HepG2 (cell line): ENCODE measurements around the gene APBA3. TPM values are rescaled to one million over a fixed set of nuclear protein-coding genes. Genes with fewer than 3 reads are reported as not detected.

Experiments used
- ATAC-seq: fragments of 200-7000 bp; cut with Tn5 transposase; 3 replicates; pipeline ENCODE4 v1.9.1; 2020; ENCODE audit warnings: mild to moderate bottlenecking, moderate library complexity
- BruUV-seq: library from RNA; stranded (reverse); fragments of 400-500 nt; replicated peaks from 2 replicates; lab custom pipeline; 2021; lab: Mats Ljungman, UMichigan
- CTCF ChIA-PET: fragments of 300-600 bp; formaldehyde crosslinking; extraction: SDS; loops from one replicate; lab custom pipeline; 2021; ENCODE audit warnings: low total read pairs, inconsistent platforms, low intra/inter-chr PET ratio; lab: Yijun Ruan, JAX
- POLR2A ChIA-PET: fragments of 350-600 bp; sonication (Branson Sonifier 250); formaldehyde crosslinking; loops from one replicate; lab custom pipeline; 2020; ENCODE audit warnings: antibody characterized with exemption, inconsistent platforms; lab: Yijun Ruan, JAX
- DNase-seq: peaks from one replicate; pipeline ENCODE4 v3.0.0-alpha.2; 2015; ENCODE audit warnings: low spot score
- FAIRE-seq: peaks from 3 replicates; lab custom pipeline; 2011; peaks lifted over from hg19 to GRCh38; lab: Jason Lieb, UNC
- H2AFZ ChIP-seq: one replicate; pipeline ENCODE4 v1.6.1; 2011; ENCODE audit warnings: low read length, inconsistent platforms
- H3K27ac ChIP-seq: fragments of 300-600 bp; 3 replicates; pipeline ENCODE4 v1.8.0; 2011; ENCODE audit warnings: mixed run types, mild to moderate bottlenecking, mixed read lengths, low read length, inconsistent platforms; ENCODE audit not compliant: insufficient read depth; ENCODE audit errors: extremely low read length
- H3K27me3 ChIP-seq, 2 experiments: fragments of 200-600 bp in 1 of 2; 2 replicates in 1 of 2; 3 replicates in 1 of 2; pipeline versions ENCODE4 v1.6.0 to v1.8.0; 2011; ENCODE audit warnings: low read length in 2 of 2, mild to moderate bottlenecking in 2 of 2, moderate library complexity in 2 of 2, inconsistent platforms in 1 of 2; ENCODE audit not compliant: insufficient read depth in 2 of 2, control insufficient read depth in 1 of 2
- H3K36me3 ChIP-seq, 2 experiments: fragments of 200-600 bp in 1 of 2; replicated peaks in 1 of 2; 2 replicates in 1 of 2; 3 replicates in 1 of 2; pipeline versions ENCODE4 v1.5.1 to v1.8.0; 2011; ENCODE audit warnings: low read length in 2 of 2, inconsistent platforms in 1 of 2; ENCODE audit not compliant: insufficient read depth in 2 of 2, control insufficient read depth in 1 of 2
- H3K4me1 ChIP-seq: 2 replicates; pipeline ENCODE4 v1.5.1; 2012; ENCODE audit warnings: low read length, inconsistent platforms; ENCODE audit not compliant: insufficient read depth
- H3K4me2 ChIP-seq: 2 replicates; pipeline ENCODE4 v1.6.0; 2011; ENCODE audit warnings: low read depth, low read length, inconsistent platforms
- H3K4me3 ChIP-seq, 3 experiments: fragments of 200-600 bp in 1 of 3; sonication (generic), shearing (Covaris generic) in 1 of 3; replicated peaks in 1 of 3; 2 replicates each; pipeline ENCODE4 v1.5.1; 2011 to 2016; ENCODE audit warnings: low read length in 3 of 3, inconsistent platforms in 2 of 3, low read depth in 2 of 3, mild to moderate bottlenecking in 2 of 3, control low read depth in 1 of 3, mixed read lengths in 1 of 3; ENCODE audit not compliant: insufficient read depth in 1 of 3
- H3K79me2 ChIP-seq: one replicate; pipeline ENCODE4 v1.6.1; 2011; ENCODE audit warnings: low read length, inconsistent platforms; ENCODE audit not compliant: insufficient read depth
- H3K9ac ChIP-seq: 2 replicates; pipeline ENCODE4 v1.6.0; 2011; ENCODE audit warnings: mild to moderate bottlenecking, low read depth, low read length, inconsistent platforms; ENCODE audit not compliant: insufficient read depth
- H3K9me3 ChIP-seq: 2 replicates; pipeline ENCODE4 v1.5.1; 2012; ENCODE audit warnings: mild to moderate bottlenecking, low read length
- H4K20me1 ChIP-seq: 2 replicates; pipeline ENCODE4 v1.6.0; 2011; ENCODE audit warnings: inconsistent platforms, mild to moderate bottlenecking, low read length, moderate library complexity; ENCODE audit not compliant: insufficient read depth
- ARID5B ChIP-seq: IDR thresholded peaks from 2 replicates; pipeline ENCODE4 v1.4.0; 2020; ENCODE audit warnings: mild to moderate bottlenecking, missing genetic modification reagents
- FOXK1 ChIP-seq: sonication (generic); formaldehyde crosslinking; IDR thresholded peaks from 2 replicates; pipeline ENCODE4 v1.4.0; 2020; ENCODE audit warnings: low read depth, missing genetic modification reagents, borderline replicate concordance
- KDM5A ChIP-seq: fragments of 200-600 bp; sonication (generic); IDR thresholded peaks from 2 replicates; pipeline ENCODE4 v1.7.0; 2018; ENCODE audit warnings: antibody characterized with exemption, mild to moderate bottlenecking, low read length, borderline replicate concordance
- RFX5 ChIP-seq: IDR thresholded peaks from 2 replicates; pipeline ENCODE4 v1.6.1; 2011; ENCODE audit warnings: low read depth, low read length, improper control_type of control experiment
- RNF219 ChIP-seq: sonication (generic); formaldehyde crosslinking; IDR thresholded peaks from 2 replicates; pipeline ENCODE4 v1.5.0; 2020; ENCODE audit warnings: mild to moderate bottlenecking, missing genetic modification reagents
- ZNF142 ChIP-seq: sonication (generic); formaldehyde crosslinking; IDR thresholded peaks from 2 replicates; pipeline ENCODE4 v1.4.0; 2020; ENCODE audit warnings: missing genetic modification reagents
- ZNF546 ChIP-seq: sonication (generic); formaldehyde crosslinking; conservative IDR thresholded peaks from 2 replicates; pipeline ENCODE4 v1.8.1; 2023; ENCODE audit warnings: mild to moderate bottlenecking, missing genetic modification reagents
- ZNF703 ChIP-seq: sonication (generic); formaldehyde crosslinking; IDR thresholded peaks from 2 replicates; pipeline ENCODE4 v1.5.1; 2020; ENCODE audit warnings: missing genetic modification reagents, mild to moderate bottlenecking, moderate library complexity, borderline replicate concordance
- ZNF780A ChIP-seq: sonication (generic); formaldehyde crosslinking; IDR thresholded peaks from 2 replicates; pipeline ENCODE4 v1.8.0; 2022; ENCODE audit warnings: mild to moderate bottlenecking, missing genetic modification reagents, moderate library complexity
- WGBS: methylation state at CpG from one replicate; pipeline ENCODE4 v1.1.6; 2017; ENCODE audit warnings: low lambda C conversion rate; 5-methylcytosine and 5-hydroxymethylcytosine counted together
- in situ Hi-C: cut with HindIII; loops from 2 replicates; pipeline ENCODE4 v1.10.0; 2017; ENCODE audit warnings: low pct_unique_long_range_greater_than_20kb; ENCODE audit not compliant: extremely low pct_ligation_motif_present
- intact Hi-C: fragments of 100-400 bp; cut with micrococcal nuclease; formaldehyde crosslinking; loops from one replicate; pipeline ENCODE4 v1.10.0; 2022; ENCODE audit not compliant: unreplicated experiment
- polyA plus RNA-seq, 8 experiments: library from polyadenylated mRNA; depleted of rRNA in 3 of 8; stranded (reverse) in 7 of 8; unstranded in 1 of 8; fragments of >200 nt; fragmentation: Illumina TruSeq in 4 of 8; extraction: Trizol in 4 of 8; gene quantifications; 2 replicates each; pipeline versions ENCODE4 v1.2.1 to v1.2.3, GENCODE V29; 2011 to 2016; ENCODE audit warnings: low read depth in 4 of 8, missing spikeins in 1 of 8, mixed read lengths in 1 of 8; ENCODE audit not compliant: insufficient read depth in 1 of 8
- total RNA-seq, 5 experiments: library from RNA; depleted of rRNA; stranded (reverse); fragments of >200 nt; fragmentation: Illumina TruSeq; extraction: Trizol; gene quantifications; 2 replicates each; pipeline ENCODE4 v1.2.3, GENCODE V29; 2016; ENCODE audit warnings: low read depth in 1 of 5

Gene APBA3
- total and polyA plus RNA-seq, 2 of the 13 experiments (the other 11 are each of a cell fraction or from before 2014, with no cell fraction given), result 14.2 to 14.3 TPM

DNA sequence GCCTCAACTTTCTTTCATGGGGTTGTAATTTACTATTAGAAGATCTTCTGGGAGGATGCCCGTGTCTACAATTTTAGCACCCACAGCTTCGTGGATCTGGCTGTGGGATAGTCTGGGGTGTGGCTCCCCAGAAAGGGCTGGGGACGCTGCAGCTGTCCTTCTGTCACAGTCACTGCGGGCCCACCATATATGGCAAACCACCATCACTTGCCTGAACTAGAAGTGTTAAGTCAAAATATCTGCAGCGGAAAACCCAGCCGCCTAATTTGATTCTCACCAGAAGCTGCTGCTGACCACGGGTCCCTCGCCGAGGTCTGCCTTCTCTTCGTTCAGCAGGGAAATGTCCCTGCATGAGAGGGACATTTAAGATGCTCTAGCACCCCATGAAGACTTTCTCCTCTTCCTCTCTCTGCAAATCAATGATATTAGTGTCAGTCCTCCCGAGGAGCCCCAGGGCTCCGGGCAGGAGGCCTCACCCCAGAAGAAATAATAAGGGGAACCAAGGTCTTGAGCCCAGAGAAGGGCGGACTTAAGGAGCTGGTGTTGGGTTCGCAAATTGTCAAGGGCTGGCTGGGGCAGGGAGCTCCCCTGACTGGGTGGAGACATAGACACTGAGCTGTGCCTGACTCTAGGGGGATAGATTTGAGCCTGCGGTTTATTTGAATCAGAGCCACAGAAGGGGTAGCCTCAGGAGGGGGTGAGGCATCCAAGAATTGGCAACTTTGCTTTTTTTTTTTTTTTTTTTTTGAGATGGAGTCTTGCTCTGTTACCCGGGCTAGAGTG, 27.7 kb upstream of the APBA3 start:
- Histone ChIP-seq H3K9ac (no peak overlapping the region), H3K27me3 (peaks cover 12 to 31% of the 10 kb centered on the region in 2 experiments; a peak in 4 of 5 replicates), H3K9me3 (no peaks in the 10 kb centered on the region), H3K4me2 (no peak overlapping the region), H3K27ac (no peak overlapping the region), H3K36me3 (no peaks in the 10 kb centered on the region), H3K79me2 (no peaks in the 10 kb centered on the region), H3K4me3 (no peak overlapping the region), H2AFZ (no peak overlapping the region), H3K4me1 (no peaks in the 10 kb centered on the region), H4K20me1 (no peaks in the 10 kb centered on the region)
- no TSS peak for BruUV-seq
- DNase-seq (no peak), FAIRE-seq (no peak), ATAC-seq (no peak)
- in situ Hi-C loops (no loop called here), intact Hi-C loops (no loop called here)
- 11% methylated on average over 9 of the region's 16 CpGs for WGBS
- POLR2A ChIA-PET, result interaction anchor here (0.8 kb wide), 1 partner anchor 26 kb away, joined by 3 read pairs; no protein-coding TSS in a partner anchor
- CTCF ChIA-PET, result no interaction called here
- TF ChIP-seq ZNF780A (CRISPR knock-in tag) (no peak), ARID5B (CRISPR knock-in tag) (no peak), ZNF546 (CRISPR knock-in tag) (no peak), ZNF142 (CRISPR knock-in tag) (no peak), FOXK1 (CRISPR knock-in tag) (no peak), ZNF703 (no peak), KDM5A (no peak), RNF219 (CRISPR knock-in tag) (no peak), RFX5 (no peak)
